GM21526 (cell line): Measurements from ENCODE around the gene DNAJB12.
"Not testable (repeated sequence)": the region's sequence is repeated elsewhere in the genome, so short reads cannot be mapped to it uniquely, and the experiment has no call there.

Source experiments
- ATAC-seq: cut with Tn5 transposase; IDR thresholded peaks from one replicate; pipeline ENCODE4 v1.9.1; 2021; ENCODE audit warnings: moderate library complexity; ENCODE audit not compliant: unreplicated experiment, low FRiP score

DNAJB12 gene

DNA sequence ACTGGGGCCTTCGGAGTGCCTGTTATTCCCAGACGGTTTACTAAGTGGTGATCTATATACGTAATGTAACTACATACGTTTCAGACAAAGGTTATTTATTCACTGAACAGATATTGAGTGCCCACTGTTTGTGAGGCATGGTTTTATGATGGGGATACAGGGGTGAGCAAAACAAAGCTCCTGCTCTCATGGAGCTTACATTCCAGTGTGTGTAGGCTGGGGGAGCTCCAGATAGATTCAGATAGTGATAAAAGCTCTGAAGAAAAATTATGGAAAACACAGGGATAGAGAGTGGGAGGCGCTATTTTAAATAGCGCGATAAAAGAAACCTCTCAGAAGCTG is 466 bp upstream of the DNAJB12 start:
- no peak for ATAC-seq

DNA sequence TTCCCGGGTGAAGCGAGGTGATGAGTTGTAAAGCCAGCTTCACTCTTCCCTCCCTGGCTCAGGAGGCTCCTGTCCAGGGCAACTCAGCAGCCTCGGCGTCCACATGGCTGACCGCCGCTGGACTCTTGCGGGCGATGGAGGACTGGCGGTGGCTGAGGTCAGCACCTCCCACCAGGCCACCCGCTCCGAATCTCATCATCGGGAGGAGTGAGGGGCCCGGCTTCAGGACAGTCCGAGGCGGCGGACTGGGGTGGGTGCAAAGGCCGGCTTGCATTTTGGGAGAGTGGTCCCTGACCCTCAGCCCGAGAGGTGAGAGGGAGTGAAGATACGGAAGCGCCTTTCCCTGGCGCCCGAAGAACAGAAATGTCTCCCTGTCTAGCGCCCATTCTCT is 759 bp downstream of the DNAJB12 start:
- ATAC-seq = no peak

GRCh38 chr10:72353028-72353964 is 1.4 kb downstream of the DNAJB12 start:
- ATAC-seq = no peak

DNA sequence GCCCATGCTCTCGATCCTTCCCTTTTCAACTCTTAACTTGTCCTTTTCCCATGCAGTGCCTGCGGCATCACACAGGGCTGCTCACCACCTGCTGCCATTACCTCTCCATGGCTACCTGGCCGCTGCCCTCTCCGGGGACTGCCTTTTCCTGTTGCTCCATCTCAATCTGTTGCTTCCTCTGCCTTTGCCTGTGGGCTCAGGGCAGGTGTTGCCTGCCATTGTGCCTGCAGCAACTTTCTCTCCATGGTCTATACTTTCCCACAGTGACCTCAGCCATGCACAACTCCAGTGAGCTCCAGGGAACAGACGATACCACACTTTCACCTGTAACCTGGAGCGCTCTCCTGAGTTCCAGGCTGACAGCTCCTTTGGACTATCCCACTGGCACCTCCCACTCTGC is 3.2 kb downstream of the DNAJB12 start:
- no peak for ATAC-seq

DNA sequence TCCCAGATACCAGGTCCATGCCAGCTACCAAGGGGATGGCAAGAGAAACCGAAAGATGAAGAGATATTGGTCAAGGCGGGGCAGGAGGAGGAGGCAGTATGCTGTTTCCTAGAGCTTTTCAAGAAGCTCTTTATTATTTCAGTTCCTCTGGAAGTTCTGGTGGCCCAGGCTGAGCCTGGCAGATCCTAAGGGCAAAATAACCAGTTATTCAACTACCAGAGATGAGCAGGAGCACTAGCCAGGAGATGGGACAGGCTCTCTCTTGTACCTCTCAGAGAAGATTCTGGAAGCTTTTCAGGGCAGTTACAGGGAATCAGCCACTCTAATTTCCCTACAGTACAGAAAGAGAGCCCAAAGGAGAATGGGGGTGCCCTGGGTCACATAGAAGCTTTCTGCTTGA is 5.3 kb downstream of the DNAJB12 start:
- no peak for ATAC-seq

GRCh38 chr10:72348282-72348681 is 6.4 kb downstream of the DNAJB12 start:
- ATAC-seq = no peak

- not testable (repeated sequence) for ATAC-seq
Observed at GRCh38 chr10:72346117-72346516, 8.6 kb downstream of the DNAJB12 start.

DNA sequence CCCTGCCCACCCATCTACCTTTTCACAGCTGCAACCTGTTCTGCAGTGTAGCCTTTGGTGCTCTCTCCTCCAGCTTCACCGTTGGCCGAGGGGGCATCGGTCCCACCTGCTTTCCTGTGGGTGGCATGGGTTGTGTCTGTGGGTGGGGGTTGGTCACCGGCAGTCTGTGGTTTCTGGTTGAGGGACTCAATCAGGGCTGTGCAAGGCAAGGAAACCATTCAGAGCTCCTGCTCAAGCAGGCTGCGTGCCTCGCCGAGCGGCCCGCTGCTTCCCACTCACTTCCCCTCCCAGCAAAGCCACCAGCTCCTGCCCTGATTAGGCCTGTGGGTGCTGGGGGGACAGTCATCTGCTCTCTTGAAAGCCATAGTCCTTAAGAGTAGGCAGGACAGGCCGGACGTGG is 9.8 kb downstream of the DNAJB12 start:
- no peak for ATAC-seq

GRCh38 chr10:72342911-72343310 is 11.8 kb downstream of the DNAJB12 start:
- ATAC-seq = no peak

DNA sequence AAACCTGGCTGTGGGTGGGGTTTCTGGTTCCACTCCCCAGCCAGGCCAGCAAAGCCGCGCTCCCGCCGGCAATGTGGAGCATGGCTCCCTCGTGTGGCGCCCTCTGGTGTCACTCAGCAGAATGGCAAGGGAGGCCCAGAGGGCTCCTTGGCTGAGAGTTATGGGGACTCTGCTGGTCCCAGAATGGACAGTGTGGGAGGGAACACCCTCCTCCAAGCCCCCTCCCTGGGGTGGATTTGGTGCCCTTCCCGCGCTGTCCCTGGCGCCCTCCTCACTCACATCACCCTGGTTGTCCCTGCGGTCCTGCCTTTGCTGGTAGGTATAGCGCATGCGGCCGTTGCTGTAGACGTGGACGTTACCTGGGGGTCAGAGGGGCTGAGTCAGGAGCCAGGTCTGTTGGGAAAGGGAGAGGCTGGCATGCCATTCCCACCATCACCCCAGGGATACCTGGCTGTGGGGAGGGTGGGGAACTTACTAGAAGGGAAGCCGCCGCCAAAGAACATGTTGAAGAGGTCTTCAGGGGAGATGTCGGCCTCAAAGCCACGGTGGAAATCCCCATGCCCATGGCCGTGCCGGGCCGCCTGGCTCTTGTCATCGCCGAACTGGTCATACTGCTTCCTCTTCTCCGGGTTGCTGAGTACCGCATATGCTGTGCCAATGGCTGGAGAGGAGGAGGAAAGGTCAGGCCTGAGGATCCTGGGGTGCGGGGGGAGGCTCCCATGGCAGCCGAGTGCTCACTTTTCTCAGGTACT is 14.0 kb downstream of the DNAJB12 start:
- peak; percentile 37 for ATAC-seq

DNA sequence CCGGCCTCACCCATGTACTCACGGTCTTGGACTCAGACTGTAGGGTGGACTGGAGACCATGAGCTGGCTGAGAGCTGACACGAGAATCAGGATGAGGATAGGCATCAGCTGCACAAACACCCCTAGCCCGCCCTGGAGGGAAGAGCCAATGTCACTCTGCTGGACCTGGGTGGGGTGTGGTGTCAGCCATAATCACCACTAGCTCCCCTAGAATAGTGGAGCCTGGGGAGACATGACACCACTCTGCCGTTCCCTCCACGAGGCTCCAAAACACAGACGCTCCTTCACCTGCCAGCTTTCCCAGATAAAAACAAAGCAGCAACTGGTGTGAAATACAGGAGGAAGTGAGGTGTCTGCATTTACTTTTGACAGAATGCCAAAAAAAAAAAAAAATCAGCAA is 16.5 kb downstream of the DNAJB12 start:
- no peak for ATAC-seq

- ATAC-seq = no peak
Observed at GRCh38 chr10:72337722-72338121, 17.0 kb downstream of the DNAJB12 start.

DNA sequence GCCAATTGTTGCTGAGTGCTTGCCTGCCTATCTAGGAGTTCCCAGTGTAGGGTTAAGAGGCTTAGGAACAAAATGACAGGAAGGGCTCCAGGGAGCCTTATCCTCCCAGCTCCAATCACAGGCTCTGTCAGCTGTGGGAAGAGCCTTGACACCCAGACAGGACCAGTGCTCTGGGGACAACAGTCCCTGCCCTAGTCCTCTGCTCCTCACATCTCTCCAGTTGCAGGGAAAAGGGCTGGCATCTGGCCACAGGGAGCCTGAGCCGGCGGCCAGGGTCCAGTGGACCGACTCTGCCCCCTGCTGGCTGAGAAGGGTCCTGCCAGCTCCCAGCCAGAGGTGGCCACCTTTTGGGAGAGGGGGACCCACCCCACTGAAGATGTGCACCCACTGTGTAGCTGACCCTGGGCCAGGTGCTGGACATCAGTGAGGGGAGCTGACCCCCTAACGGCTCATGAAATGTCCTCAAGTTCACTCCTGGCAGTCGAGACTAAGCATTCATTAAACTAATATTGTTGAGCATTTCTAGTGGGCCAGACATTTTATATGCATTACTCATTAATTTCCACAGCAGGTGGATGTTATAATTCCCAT is 17.6 kb downstream of the DNAJB12 start:
- ATAC-seq = no peak

- no peak for ATAC-seq
Observed at GRCh38 chr10:72336259-72337038, 18.3 kb downstream of the DNAJB12 start.

DNA sequence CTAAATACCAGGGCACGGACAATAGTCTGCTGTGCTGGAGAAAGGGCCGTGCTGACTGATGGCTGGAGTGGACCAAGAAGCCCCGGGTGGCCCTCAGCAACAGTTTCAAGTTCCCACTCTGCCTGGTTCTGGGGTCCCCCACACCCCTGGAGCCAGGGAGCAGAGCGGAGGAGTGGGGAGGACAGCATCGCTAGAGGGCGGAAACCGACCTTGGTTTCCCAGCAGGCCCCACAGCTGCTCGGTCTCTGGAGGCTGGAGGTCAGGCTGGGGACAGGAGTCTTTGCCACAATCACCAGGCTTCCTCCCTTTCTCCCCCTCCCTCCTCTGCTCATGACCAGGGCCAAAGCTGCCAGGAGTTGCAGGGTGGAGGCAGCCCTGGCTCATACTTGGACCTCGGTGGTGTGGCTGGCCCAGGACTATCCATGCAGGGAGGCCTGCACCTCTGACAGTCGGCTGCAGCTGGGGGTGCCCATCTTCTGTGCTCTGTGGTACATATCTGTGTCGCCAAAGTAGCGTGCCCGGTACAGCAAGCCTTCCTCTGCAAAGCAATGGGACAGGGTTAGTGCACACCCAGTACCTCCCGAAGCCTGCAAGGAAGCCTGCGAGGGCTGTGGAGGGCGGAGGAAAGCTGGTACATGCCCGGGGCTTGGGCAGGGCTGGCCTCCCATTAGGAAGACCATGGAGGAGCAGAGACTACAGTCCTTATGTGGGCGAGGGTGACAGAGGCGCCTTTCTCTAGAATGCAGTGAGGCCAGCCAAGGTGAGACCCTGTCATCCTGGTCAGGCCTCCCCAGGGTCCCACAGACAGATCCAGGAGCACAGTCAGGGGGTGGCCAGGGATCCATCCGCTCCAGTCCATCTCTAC is 19.1 kb downstream of the DNAJB12 start:
- peak; percentile 28 for ATAC-seq

GRCh38 chr10:72334825-72335393 is 19.8 kb downstream of the DNAJB12 start:
- ATAC-seq = peak; percentile 53

- no peak for ATAC-seq
Observed at GRCh38 chr10:72334196-72334824, 20.4 kb downstream of the DNAJB12 start.

DNA sequence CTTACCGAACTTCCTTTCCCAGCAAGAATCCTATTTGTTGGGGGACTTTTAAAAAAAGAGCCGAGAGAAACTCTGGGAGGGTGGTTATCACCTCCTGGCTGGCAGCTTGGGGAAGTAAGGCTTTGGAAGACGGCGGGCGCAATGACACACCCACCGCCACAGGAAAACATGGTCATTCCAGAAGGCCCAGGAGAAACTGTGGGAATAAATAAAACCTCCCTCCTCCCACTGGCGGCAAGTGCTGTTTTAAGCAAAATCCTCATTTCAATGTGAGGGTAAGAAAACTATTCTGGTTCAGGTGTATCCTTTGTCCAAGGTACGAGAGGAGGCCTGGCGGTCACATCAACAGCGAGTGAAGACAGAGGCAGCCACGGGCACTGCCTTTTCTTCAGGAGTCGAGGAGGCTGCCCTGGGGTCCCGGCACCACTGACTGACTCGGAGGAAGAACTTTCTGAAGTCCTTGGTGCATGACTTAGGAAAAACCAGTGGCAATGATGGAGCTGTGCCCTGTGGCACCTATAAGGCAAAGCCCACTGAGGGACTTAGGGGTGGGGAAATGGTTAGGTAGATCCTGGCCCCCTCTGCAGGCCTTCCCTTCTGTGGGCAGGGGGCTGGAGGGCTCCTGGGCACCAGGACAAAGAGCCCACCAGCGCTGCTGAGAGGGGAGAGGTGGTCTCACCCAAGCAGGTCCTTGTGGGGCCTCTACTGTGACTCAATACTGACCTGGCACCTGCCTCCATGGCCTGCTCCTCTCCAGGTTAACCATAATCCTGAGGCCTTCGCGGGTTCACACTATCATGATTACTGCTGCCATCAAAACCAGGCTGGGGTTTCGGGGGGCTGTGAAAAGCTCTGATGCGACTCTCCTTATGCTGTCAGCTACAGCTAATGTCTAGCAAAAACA is 21.4 kb downstream of the DNAJB12 start:
- ATAC-seq = no peak
